IPS DF 19.7 (cell line): ENCODE results near the gene ZAR1L.

ENCODE experiments used
- DNase-seq: peaks from one replicate; pipeline ENCODE4 v3.0.0-alpha.2; 2013; ENCODE audit warnings: low read depth, low spot score

Gene ZAR1L

DNA sequence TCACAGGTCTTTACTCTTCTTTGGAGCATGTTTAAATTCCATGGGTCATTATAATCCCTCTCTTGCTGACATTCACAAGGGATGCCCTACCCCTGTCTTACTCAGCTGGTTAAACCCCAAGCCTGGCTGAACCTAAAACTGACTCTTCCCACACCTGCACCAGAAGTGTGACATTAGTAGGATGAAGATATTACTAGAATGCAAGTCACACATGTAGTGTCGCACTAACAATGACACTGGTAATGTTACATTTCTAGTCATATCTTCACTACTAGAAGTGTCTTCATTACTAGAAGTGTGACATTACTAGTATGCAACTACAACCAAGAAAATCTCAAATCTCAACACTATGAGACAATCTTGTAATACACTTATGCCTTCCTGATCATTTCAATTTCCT, 14.2 kb downstream of the ZAR1L start:
- no peak for DNase-seq

DNA sequence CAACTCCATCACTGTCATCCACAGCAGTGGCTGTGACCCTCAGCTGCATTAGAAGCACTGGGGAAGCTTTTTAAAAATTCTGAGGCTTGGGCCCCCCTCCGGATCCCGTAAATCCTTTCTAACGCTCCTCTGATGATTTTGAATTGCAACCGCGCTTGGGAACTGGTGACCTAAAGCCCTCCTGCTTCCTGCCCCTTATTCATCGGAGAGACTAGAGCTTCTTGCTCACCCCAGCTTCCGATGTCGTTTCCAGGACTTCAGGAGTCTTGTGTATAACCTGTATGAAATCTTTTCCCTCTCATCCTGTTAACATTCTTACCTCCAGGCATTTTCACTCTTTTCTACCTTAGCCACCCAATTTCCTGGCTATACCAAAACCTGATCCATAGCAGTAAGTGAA, 14.8 kb downstream of the ZAR1L start:
- no peak for DNase-seq

DNA sequence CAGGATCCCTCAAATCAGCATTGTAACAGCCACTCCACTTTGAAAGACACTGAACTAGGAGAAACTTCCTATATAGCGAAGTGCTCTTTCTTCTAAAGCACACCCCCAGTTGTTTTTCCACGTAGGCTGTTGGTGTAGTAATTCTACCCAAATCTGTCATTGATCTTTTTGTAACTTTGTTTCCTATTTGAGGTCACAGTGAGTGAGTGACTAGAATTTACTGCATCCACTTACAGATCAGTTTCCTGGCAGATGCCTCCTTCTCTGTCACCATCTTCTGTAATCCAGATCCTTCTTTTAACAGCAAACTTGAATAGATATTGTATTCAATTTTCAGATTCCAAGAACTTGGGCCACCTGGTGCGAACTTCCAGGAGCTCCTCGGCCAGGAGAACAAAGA, 15.3 kb downstream of the ZAR1L start:
- DNase-seq = no peak

GRCh38 chr13:32298695-32299094, 16.5 kb downstream of the ZAR1L start:
- no peak for DNase-seq

DNA sequence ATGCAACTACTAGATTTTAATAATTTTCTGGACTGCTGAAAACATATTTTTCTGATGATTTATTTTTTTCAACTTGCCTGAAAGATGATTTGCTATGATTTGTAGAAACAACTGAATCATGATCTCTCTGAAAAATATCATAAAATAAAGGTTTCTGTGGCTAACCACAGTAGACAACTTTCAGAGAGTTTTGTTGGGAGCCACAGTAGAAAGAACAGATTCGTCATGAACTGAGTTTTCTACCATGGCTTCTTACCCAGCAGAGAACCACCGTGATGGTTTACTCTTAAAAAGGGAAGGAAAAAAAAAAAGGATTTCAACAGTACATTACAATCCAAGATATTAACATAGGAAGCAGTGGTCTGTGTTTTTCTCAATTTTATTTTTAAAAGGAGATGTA, 18.0 kb downstream of the ZAR1L start:
- DNase-seq = no peak

DNA sequence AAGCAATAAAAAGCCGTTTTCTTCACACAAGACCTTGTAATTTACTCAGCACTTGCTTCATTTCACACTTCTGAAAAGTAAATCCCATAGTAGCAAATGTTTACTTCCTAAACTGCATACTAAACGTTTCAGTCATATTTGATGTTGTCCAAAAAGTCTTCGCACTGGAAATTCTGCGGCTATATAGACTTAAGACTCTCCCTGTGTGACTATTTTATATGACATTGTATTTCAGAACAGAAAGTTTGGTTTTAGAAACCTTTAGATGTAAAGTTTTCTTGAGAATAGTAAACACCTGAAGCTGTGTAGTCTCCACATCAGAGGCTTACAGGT, 29.6 kb downstream of the ZAR1L start:
- DNase-seq = no peak

- no peak for DNase-seq
Measured at GRCh38 chr13:32284927-32285632, 30.1 kb downstream of the ZAR1L start.

DNA sequence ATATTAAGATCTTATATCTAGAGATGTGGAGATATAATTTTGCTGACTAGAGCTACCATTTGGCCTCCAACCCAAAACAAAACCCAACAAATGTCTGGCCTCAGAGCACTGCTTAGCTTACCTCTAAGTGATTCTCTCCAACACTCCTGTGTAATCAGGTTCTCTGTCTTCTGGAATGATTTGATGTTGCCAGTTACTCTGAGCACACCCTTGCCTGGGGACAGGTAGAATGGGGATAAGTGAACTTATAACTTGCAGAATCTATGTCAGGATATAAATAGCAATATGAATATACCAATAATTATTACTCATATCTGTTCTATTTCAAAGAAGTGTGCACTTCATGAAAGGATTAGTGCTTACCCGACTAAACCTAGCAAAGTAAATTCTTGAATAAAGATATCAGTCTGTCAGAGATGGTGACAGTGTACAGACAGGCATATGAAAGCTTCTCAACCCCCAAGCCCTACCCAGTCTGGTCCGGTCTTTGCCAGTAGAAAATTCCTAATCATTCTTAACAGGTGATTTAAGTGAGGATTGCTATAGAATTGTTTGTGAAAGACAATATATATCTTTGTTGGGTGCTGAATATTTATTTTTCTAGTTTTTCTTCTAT, 33.0 kb downstream of the ZAR1L start:
- DNase-seq = no peak

- DNase-seq = no peak
Measured at GRCh38 chr13:32281096-32281495, 34.1 kb downstream of the ZAR1L start.

GRCh38 chr13:32278426-32278825, 36.7 kb downstream of the ZAR1L start:
- DNase-seq = no peak

DNA sequence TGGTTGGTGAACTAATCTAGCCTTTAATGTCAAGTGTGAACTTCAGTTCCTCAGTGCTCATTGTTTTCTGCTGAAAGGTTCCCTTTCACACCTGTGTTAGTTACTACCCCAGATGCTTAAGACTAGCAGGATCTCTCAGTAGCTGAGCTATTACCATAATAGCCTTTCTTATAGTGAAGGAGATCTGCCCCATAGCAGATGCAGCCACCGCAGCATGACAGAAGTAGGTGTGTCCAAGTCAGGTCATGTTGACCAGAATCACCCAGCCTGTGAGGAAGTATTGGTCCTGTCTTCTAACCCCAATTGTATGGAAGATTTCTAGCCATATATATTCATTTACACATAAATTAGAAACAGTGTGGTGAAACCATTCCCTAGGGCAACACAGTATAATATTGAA, 37.3 kb downstream of the ZAR1L start:
- no peak for DNase-seq

DNA sequence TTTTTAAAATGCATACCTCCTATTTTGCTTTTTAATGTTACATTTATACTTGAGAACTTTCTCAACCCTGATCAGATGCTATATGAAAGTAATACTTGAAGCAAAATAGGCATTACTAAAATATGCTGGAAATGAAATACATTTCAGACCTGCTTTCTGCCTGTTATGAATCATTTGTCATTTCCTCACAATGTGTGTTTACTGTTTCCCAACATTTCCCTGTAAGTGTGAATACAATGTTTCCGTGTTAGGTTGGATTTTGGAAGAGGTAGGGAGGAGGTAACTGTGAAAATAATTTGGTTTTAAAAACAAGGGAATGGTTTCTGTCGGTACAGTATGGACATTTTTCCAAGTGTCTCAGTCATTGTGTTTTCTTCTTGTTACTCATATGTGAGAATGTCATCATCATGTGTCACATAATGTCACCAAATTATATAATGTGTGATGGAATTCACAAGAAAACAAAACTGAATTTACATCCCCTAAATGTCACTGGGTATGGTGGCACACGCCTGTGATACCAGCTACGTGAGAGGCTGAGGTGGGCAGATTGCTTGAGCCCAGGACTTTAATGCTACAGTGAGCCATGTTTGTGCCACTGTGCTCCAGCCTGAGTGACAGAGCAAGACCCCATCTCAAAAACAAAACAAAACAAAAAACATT, 43.0 kb downstream of the ZAR1L start:
- DNase-seq = no peak

- DNase-seq = no peak
Measured at GRCh38 chr13:32267836-32268439, 47.2 kb downstream of the ZAR1L start.

DNA sequence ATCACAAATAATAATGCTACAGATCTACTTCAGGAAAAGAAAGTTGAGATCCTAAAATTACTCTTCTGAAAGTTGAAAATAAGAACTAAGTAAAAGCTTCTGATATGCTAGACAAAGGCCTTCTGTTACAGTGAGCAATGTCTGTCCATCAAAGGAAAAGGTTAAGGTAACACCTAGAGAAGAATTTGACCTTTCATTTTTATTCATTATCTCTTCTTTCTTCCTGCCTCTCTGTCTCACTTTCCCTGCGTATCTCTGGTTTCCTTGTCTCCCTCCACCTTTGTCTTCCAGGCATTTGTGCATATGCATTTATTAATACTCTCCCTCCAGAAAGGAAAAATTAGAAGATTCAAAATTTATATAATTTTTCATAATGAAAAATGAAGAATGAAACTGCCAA, 49.0 kb downstream of the ZAR1L start:
- DNase-seq = no peak

- DNase-seq = no peak
Measured at GRCh38 chr13:32265726-32266125, 49.4 kb downstream of the ZAR1L start.

GRCh38 chr13:32264407-32264806, 50.8 kb downstream of the ZAR1L start:
- no peak for DNase-seq

DNA sequence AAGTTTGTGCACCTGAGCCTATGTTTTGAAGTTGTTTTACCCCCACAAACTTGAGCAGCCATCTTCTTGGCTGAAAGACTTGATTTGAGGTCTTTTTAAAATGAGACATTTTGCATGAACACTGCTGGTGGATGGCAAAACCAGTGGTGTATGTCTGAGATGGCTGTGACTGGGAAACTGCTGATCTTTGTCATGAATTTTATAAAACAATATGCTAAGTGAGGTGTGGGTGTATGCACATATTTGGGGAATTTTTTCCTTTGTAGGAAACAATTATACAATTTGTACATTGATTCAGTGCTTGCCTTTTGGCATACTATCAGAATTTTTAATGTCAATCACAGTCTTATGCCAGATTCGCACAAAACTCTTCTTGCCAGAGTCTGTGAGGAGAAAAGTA, 52.5 kb downstream of the ZAR1L start:
- DNase-seq = no peak

DNA sequence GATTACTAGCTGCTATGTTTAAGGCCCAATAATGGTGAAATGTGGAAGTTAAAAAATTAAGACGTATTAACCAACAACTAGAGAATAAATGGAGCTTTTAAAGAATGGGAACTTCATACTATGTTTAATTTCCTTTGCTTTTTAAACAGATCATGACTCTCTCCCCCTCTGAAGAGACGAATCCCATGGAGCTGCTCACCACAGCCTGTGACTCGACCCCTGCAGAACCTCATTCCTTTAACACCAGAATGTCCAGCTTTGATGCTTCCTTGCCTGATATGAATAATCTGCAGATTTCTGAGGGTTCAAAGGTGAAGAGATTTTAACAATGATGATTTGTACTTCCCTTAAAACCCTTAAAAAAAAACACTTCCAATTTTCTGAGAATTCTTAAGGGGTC, 53.0 kb downstream of the ZAR1L start:
- no peak for DNase-seq

DNA sequence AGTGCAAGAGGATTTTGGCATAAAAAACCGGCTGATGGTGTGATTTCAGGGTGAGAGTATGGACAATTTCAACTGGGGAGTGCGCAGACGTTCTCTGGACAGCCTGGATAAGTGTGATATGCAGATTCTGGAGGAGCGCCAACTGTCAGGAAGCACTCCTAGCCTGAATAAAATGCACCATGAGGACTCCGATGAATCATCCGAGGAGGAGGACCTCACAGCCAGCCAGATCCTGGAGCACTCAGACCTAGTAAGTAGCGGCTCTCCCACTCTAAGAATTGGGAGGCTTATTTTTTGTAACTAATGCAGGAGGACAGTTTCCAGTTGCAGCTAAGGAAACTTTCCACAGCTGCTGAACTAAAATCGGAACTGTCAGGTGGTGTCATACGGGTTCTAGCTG, 53.6 kb downstream of the ZAR1L start:
- DNase-seq = no peak

DNA sequence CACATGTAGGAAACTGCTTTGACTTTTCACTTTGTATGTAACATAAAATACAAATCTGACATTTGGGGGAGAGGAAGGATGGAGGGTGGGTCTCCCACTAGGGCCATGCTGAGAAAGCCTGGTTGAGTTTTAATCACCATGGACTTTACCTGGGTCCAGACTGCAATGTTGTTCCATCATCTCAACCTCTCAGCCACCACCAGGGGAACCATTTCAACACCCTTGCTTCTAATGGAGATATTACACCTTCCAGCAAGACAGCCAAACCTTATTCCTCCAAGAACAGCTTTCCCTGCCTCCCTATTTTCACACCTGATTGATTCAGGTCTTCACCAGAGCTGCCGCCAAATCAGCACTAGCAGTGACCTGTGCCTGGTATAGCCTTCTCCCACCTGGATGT, 56.0 kb downstream of the ZAR1L start:
- DNase-seq = no peak

DNA sequence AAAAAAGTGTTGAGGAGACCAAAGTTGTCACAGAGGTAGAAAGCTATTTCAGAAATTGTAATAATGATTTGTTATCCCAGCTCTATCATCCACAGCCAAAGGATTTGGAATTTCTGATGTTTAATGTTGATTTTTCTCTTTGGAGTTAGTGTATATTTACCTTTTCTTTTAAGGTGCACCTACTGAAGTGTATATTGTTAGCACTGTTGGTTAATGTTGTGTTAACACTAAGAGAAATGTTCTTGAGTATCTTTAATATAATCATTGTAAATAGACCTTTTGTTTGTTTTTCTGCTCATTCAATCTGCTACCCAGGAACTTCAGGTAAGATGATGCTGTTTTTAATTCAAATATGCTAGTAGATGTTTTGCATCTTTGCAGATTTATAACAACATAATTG, 57.5 kb downstream of the ZAR1L start:
- DNase-seq = no peak

DNA sequence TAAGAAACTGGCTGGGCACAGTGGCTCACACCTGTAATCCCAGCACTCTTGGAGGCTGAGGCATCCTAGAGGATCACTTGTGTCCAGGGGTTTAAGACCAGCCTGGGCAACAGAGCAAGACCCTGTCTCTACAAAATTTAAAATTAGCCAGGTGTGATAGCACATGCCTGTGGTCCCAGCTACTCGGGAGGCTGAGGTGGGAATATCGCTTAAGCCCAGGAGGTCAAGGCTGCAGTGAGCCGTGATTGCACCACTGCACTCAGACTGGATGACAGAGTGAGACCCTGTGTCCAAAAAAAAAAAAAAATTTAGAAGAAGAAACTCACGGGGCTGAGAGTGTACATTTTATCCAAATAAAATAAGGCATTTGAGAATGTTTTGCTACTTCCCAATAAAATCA, 58.9 kb downstream of the ZAR1L start:
- no peak for DNase-seq

DNA sequence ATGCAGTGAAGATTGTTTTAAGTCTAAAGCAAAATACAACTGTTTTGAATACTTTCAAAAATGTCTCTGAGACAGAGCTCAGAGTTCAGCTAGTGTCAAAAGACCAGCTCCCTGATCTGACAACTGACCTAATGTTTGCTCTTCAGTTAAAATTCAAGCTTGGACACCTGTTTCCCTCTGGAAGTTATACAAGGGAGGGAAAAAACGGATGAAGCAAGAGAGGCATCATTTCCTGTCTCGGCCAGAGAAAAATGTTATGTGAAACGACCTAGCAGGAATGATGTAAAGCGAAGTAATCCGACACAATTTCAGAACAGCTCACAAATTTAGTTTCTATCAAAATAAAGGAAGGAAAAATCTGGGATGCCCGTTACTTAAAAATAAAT, 59.4 kb downstream of the ZAR1L start:
- DNase-seq = no peak
